Measurements from ENCODE around the gene GGT1. TPM values are rescaled to one million over a fixed set of nuclear protein-coding genes. Genes with fewer than 3 reads are reported as not detected.

Gene GGT1
- total RNA-seq, 1 experiment from 2014 or later = 0.63 TPM

GRCh38 chr22:24587948-24588347 is 15.0 kb upstream of the GGT1 start:
- Mint-ChIP-seq H3K27ac (ENCODE audit: low read depth, unreplicated experiment) (no peak overlapping the region), H3K36me3 (ENCODE audit: insufficient read depth, unreplicated experiment) (no peaks in the 10 kb centered on the region), H3K4me1 (ENCODE audit: insufficient read depth, unreplicated experiment) (no peaks in the 10 kb centered on the region), H3K4me3 (ENCODE audit: unreplicated experiment) (no peak overlapping the region), H3K27me3 (ENCODE audit: insufficient read depth, unreplicated experiment) (no peaks in the 10 kb centered on the region), H3K9me3 (ENCODE audit: unreplicated experiment) (no peaks in the 10 kb centered on the region)
- intact Hi-C loops (cut with micrococcal nuclease) = no loop called here
- no TSS peak for BruUV-seq (replicated peaks)
- ChIA-PET CTCF (interaction anchor here (0.8 kb wide), 1 partner anchor 10 kb away, joined by 3 read pairs; no protein-coding TSS in a partner anchor), POLR2A (no interaction called here)
- no peak for TF ChIP-seq CTCF (IDR thresholded peaks at IDR 0.05; ENCODE audit: unreplicated experiment)
- DNase-seq (ENCODE audit: unreplicated experiment) = no peak

DNA sequence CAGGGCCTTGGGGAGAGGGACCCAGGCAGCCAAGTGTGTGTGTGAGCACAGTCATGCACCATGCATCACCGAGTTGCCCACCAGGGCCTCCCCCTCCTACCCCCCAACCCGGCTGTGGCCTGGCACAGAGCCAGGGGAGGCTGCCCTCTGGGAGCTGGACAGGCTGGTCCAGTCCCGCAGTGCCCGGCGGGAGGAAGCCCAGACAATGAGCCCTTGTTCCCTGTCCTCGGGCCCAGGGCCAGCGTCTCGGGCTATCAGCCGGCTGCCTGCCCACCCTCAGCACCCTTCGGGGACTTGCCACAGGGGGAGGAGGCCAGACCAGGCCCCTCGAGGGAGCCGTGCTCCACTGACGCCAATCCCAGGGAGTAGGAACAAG is 14.6 kb upstream of the GGT1 start:
- no TSS peak for BruUV-seq (replicated peaks)
- ChIA-PET CTCF (interaction anchor here (0.8 kb wide), 1 partner anchor 9 kb away, joined by 3 read pairs; no protein-coding TSS in a partner anchor), POLR2A (no interaction called here)
- Mint-ChIP-seq H3K36me3 (ENCODE audit: insufficient read depth, unreplicated experiment) (no peaks in the 10 kb centered on the region), H3K4me3 (ENCODE audit: unreplicated experiment) (no peak overlapping the region), H3K27me3 (ENCODE audit: insufficient read depth, unreplicated experiment) (no peaks in the 10 kb centered on the region), H3K4me1 (ENCODE audit: insufficient read depth, unreplicated experiment) (no peaks in the 10 kb centered on the region), H3K9me3 (ENCODE audit: unreplicated experiment) (no peaks in the 10 kb centered on the region), H3K27ac (ENCODE audit: low read depth, unreplicated experiment) (no peak overlapping the region)
- TF ChIP-seq CTCF (IDR thresholded peaks at IDR 0.05; ENCODE audit: unreplicated experiment) = no peak
- DNase-seq (ENCODE audit: unreplicated experiment) = no peak
- intact Hi-C loops (cut with micrococcal nuclease) = no loop called here

DNA sequence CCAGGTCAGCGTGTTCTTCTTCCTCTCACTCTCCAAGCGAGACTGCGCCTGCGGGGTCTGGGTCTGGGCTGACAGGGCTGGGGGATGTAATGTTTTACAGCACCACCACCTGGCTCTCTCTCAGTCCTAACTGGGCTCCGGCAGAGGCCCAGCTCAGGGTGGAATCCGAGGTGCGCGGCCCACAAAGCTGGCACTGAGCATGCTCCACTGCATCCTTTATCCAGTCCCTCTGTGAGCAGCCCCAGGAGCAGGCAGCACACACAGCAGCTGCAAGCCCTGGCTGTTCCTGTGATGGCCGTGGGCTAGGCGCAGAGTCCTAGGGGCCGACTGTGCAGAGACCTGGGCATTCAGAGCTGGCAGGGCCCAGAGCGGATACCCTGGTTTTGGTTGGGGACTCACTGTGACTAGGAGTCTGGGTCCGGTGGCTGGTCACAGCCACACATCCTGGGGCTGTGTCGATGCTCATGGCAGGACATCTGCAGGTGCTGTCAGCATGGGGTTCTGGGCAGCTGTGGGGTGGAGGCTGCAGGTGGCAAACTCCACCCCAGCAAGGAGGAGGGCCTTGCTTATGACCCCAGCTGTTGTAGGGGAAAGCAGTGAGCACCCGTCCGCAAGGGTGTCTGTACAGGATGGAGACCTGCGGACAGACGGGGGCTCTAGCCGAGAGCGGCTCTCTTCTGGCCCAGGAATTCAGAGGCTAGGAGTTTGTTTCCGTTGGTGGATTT is 14.1 kb upstream of the GGT1 start:
- no peak overlapping the region for H3K27ac Mint-ChIP-seq (ENCODE audit: low read depth, unreplicated experiment)
- intact Hi-C loops (cut with micrococcal nuclease) = no loop called here
- H3K36me3 Mint-ChIP-seq (ENCODE audit: insufficient read depth, unreplicated experiment) = no peaks in the 10 kb centered on the region
- no TSS peak for BruUV-seq (replicated peaks)
- no peak overlapping the region for H3K4me3 Mint-ChIP-seq (ENCODE audit: unreplicated experiment)
- no peak for DNase-seq (ENCODE audit: unreplicated experiment)
- no peaks in the 10 kb centered on the region for H3K9me3 Mint-ChIP-seq (ENCODE audit: unreplicated experiment)
- no peaks in the 10 kb centered on the region for H3K27me3 Mint-ChIP-seq (ENCODE audit: insufficient read depth, unreplicated experiment)
- ChIA-PET CTCF (interaction anchor here (0.6 to 0.8 kb wide), 2 partner anchors 9 to 613 kb away, joined by 3 read pairs; no protein-coding TSS in a partner anchor), POLR2A (interaction anchor here (0.5 kb wide), 1 partner anchor 416 kb away, joined by 3 read pairs; no protein-coding TSS in a partner anchor)
- H3K4me1 Mint-ChIP-seq (ENCODE audit: insufficient read depth, unreplicated experiment) = no peaks in the 10 kb centered on the region
- no peak for TF ChIP-seq CTCF (IDR thresholded peaks at IDR 0.05; ENCODE audit: unreplicated experiment)

- intact Hi-C loops (cut with micrococcal nuclease) = no loop called here
- CTCF ChIA-PET = interaction anchor here (0.6 kb wide), 1 partner anchor 613 kb away, joined by 3 read pairs; no protein-coding TSS in a partner anchor
Observed at GRCh38 chr22:24589518-24590030, 13.4 kb upstream of the GGT1 start.

More at GRCh38 chr22:24589518-24590030, 13.4 kb upstream of the GGT1 start:
- Mint-ChIP-seq H3K36me3 (ENCODE audit: insufficient read depth, unreplicated experiment) (no peaks in the 10 kb centered on the region), H3K4me1 (ENCODE audit: insufficient read depth, unreplicated experiment) (no peaks in the 10 kb centered on the region), H3K4me3 (ENCODE audit: unreplicated experiment) (no peak overlapping the region), H3K9me3 (ENCODE audit: unreplicated experiment) (no peaks in the 10 kb centered on the region), H3K27me3 (ENCODE audit: insufficient read depth, unreplicated experiment) (no peaks in the 10 kb centered on the region), H3K27ac (ENCODE audit: low read depth, unreplicated experiment) (no peak overlapping the region)
- POLR2A ChIA-PET = no interaction called here
- BruUV-seq (replicated peaks) = no TSS peak
- TF ChIP-seq CTCF (IDR thresholded peaks at IDR 0.05; ENCODE audit: unreplicated experiment) = no peak
- no peak for DNase-seq (ENCODE audit: unreplicated experiment)

Measured in MCF 10A (cell line).